ENCODE measurements around the gene WDR87. TPM values are rescaled to one million over a fixed set of nuclear protein-coding genes. Genes with fewer than 3 reads are reported as not detected.
A peak's percentile ranks its signal among the peaks of the same experiment; 100 is the strongest.

Gene WDR87
- total and polyA plus RNA-seq, 8 donors: 0.02 to 0.04 TPM; not detected in 6

DNA sequence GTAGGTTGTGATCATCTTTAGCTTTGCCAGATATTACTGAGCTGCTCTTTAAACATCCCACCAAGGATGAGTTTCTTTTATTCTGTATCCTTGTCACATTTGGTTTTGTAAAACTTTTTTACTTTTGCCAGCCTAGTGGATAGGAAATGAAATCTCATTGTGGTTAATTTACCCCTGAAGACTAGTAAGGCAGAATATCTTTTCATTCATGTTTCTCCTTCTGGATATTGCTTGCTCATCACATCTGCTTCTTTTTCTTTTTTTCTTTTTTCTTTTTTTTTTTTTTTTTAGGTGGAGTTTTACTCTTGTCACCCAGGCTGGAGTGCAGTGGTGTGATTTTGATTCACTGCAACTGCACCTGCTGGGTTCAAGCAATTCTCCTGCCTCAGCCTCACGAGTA lies 32.0 kb upstream of the WDR87 start:
- FAIRE-seq: no peak
- Histone ChIP-seq H3K27ac (no peak overlapping the region), H3K27me3 (no peaks in the 10 kb centered on the region), H3K9me3 (no peaks in the 10 kb centered on the region), H3K4me3 (no peak overlapping the region), H3K4me1 (peaks cover 4 to 32% (median 16%) of the 10 kb centered on the region in 3 donors), H3K36me3 (no peaks in the 10 kb centered on the region)
- 93 to 95% methylated on average over 1 of the region's 1 CpG for WGBS, 2 donors
- no peak for ATAC-seq
- TF ChIP-seq, protein P1, sequence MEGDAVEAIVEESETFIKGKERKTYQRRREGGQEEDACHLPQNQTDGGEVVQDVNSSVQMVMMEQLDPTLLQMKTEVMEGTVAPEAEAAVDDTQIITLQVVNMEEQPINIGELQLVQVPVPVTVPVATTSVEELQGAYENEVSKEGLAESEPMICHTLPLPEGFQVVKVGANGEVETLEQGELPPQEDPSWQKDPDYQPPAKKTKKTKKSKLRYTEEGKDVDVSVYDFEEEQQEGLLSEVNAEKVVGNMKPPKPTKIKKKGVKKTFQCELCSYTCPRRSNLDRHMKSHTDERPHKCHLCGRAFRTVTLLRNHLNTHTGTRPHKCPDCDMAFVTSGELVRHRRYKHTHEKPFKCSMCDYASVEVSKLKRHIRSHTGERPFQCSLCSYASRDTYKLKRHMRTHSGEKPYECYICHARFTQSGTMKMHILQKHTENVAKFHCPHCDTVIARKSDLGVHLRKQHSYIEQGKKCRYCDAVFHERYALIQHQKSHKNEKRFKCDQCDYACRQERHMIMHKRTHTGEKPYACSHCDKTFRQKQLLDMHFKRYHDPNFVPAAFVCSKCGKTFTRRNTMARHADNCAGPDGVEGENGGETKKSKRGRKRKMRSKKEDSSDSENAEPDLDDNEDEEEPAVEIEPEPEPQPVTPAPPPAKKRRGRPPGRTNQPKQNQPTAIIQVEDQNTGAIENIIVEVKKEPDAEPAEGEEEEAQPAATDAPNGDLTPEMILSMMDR (IDR thresholded peaks at IDR 0.05): no peak
- intact Hi-C loops (cut with DNase I): no loop called here
- no peak for DNase-seq

- intact Hi-C loops (cut with DNase I): no loop called here
- ATAC-seq: no peak
- WGBS, 2 donors: 100% methylated on average over 2 of the region's 2 CpGs
- Histone ChIP-seq H3K9me3 (no peaks in the 10 kb centered on the region), H3K36me3 (no peaks in the 10 kb centered on the region), H3K27ac (peak overlapping the region in 2 of 4 donors; percentile 27 to 46), H3K4me1 (peaks cover 4 to 32% (median 16%) of the 10 kb centered on the region in 3 donors), H3K4me3 (no peak overlapping the region), H3K27me3 (no peaks in the 10 kb centered on the region)
- TF ChIP-seq, protein P1 (IDR thresholded peaks at IDR 0.05): no peak
- no peak for FAIRE-seq
- no peak for DNase-seq
These were observed 30.5 kb upstream of the WDR87 start for GRCh38 chr19:37936886-37937285.

DNA sequence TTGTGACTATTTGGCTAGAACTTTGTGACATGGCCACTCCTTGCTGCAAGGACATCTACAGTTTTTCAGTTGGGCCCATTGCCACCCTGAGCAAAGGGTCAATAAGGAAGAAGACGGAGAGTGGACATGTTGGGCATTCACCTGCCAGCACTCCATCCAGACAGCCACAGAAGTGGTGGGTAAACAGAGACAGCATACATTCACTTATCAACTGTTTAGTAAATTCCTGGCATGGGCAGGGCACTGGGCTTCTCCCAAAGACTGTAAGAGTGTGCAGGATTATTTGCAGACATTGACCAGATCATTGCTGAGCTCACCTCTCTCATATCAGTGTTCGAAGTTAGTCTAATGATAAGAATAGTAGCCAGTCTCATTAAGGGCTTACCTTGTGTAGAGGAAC lies 29.8 kb upstream of the WDR87 start:
- DNase-seq (peak in 4 of 6 donors; percentile 16 to 72 (median 30)), ATAC-seq (peak; percentile 5 to 50 (median 25)), FAIRE-seq (no peak)
- TF ChIP-seq, protein P1 (IDR thresholded peaks at IDR 0.05): no peak
- Histone ChIP-seq H3K36me3 (no peaks in the 10 kb centered on the region), H3K4me1 (peaks cover 7 to 35% (median 23%) of the 10 kb centered on the region in 3 donors), H3K4me3 (no peak overlapping the region), H3K27me3 (no peaks in the 10 kb centered on the region), H3K27ac (peak overlapping the region in 2 of 4 donors; percentile 27 to 46), H3K9me3 (no peaks in the 10 kb centered on the region)
- intact Hi-C loops (cut with DNase I): no loop called here
- 19 to 25% methylated on average over 2 of the region's 2 CpGs for WGBS, 2 donors

- ATAC-seq: no peak
- Histone ChIP-seq H3K9me3 (no peaks in the 10 kb centered on the region), H3K4me1 (peaks cover 7 to 40% (median 23%) of the 10 kb centered on the region in 3 donors), H3K27ac (peak overlapping the region in 1 of 4 donors; percentile 27), H3K27me3 (no peaks in the 10 kb centered on the region), H3K36me3 (no peaks in the 10 kb centered on the region), H3K4me3 (no peak overlapping the region)
- no peak for DNase-seq
- TF ChIP-seq, protein P1 (IDR thresholded peaks at IDR 0.05): no peak
- no peak for FAIRE-seq
- intact Hi-C loops (cut with DNase I): no loop called here
- 100% methylated on average over 1 of the region's 1 CpG for WGBS, 2 donors
These were observed 28.9 kb upstream of the WDR87 start for GRCh38 chr19:37935341-37935740.

DNA sequence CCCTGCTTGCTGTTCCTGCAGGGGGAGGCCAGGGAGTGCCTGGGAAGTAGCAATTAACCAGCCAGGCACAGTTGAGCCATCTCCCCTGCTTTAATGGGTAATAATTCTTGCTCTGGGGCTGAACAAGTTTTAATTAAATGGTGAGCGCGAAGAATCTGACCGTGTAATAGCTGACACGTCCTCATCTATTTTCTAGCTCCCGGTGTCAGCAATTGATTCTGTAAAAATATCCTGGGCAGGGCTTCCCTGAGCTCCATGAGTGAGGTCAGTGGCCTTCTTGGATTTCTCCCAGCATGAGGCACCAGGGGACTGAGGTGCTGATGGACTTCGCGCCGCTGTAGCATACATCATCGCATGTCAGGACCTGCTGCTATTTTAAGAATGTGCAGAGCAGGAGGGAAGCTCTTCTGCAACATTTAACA lies 27.6 kb upstream of the WDR87 start:
- Histone ChIP-seq H3K36me3 (no peaks in the 10 kb centered on the region), H3K27ac (peak overlapping the region in 3 of 4 donors; percentile 25 to 92 (median 88)), H3K27me3 (no peaks in the 10 kb centered on the region), H3K4me1 (peaks cover 7 to 40% (median 23%) of the 10 kb centered on the region in 3 donors), H3K4me3 (peak overlapping the region in 1 of 4 donors; percentile 45), H3K9me3 (no peaks in the 10 kb centered on the region)
- ATAC-seq (peak in 3 of 4 donors; percentile 7 to 37 (median 29)), DNase-seq (peak in 3 of 6 donors; percentile 35 to 49 (median 36)), FAIRE-seq (no peak)
- TF ChIP-seq, protein P1 (IDR thresholded peaks at IDR 0.05): no peak
- 52 to 58% methylated on average over 9 of the region's 9 CpGs for WGBS, 2 donors
- intact Hi-C loops (cut with DNase I): no loop called here
